Stimulated activated CD4-positive, alpha-beta T cell treated with anti-CD3 and anti-CD28 coated beads, Interleukin-4, amount 100 ng/mL, for 48 hours (primary cell): ENCODE data around the gene ZNF687.
"Not testable (repeated sequence)": the region's sequence is repeated elsewhere in the genome, so short reads cannot be mapped to it uniquely, and the experiment has no call there.

Experiments
- DNase-seq, 2 donors: peaks; one replicate each; pipeline ENCODE4 v3.0.0-alpha.2; 2020; ENCODE audit warnings: low read depth in 2 of 2

Gene ZNF687

GRCh38 chr1:151281969-151282882, at the start of gene ZNF687:
Gene ZNF687, plus strand, starts transcription at chr1:151282299. Its CDS starts 3,993 bp downstream, at chr1:151286292.
- DNase-seq = peak; percentile 96 to 99

GRCh38 chr1:151235235-151235634, 46.9 kb upstream of the ZNF687 start:
- DNase-seq = no peak

GRCh38 chr1:151237678-151238466, 44.2 kb upstream of the ZNF687 start:
- no peak for DNase-seq

- no peak for DNase-seq
Observed at GRCh38 chr1:151238467-151238739, 43.7 kb upstream of the ZNF687 start.

GRCh38 chr1:151242442-151242841, 39.7 kb upstream of the ZNF687 start:
- DNase-seq = no peak

- no peak for DNase-seq
Observed at GRCh38 chr1:151243683-151244216, 38.3 kb upstream of the ZNF687 start.

GRCh38 chr1:151246786-151247185, 35.3 kb upstream of the ZNF687 start:
- no peak for DNase-seq

- DNase-seq = peak; percentile 39 to 55
Observed at GRCh38 chr1:151251656-151252470, 30.2 kb upstream of the ZNF687 start.

GRCh38 chr1:151254217-151255213, 27.6 kb upstream of the ZNF687 start, which contains the start of gene PSMD4:
Gene PSMD4, plus strand, starts transcription at chr1:151254734. Its CDS starts 49 bp downstream, at chr1:151254783.
- DNase-seq = peak; percentile 83 to 90

- DNase-seq = no peak
Observed at GRCh38 chr1:151255381-151255780, 26.7 kb upstream of the ZNF687 start.

- no peak for DNase-seq
Observed at GRCh38 chr1:151259351-151259750, 22.7 kb upstream of the ZNF687 start.

- DNase-seq = no peak
Observed at GRCh38 chr1:151265446-151266236, 16.5 kb upstream of the ZNF687 start.

GRCh38 chr1:151266315-151266714, 15.8 kb upstream of the ZNF687 start:
- no peak for DNase-seq

- DNase-seq = no peak
Observed at GRCh38 chr1:151266821-151267220, 15.3 kb upstream of the ZNF687 start.

- no peak for DNase-seq
Observed at GRCh38 chr1:151267760-151268159, 14.3 kb upstream of the ZNF687 start.

GRCh38 chr1:151273924-151274466, 8.1 kb upstream of the ZNF687 start:
- no peak for DNase-seq

- not testable (repeated sequence) for DNase-seq
Observed at GRCh38 chr1:151275341-151275740, 6.8 kb upstream of the ZNF687 start.

GRCh38 chr1:151277249-151277648, 4.8 kb upstream of the ZNF687 start:
- DNase-seq = no peak
